GM12878 (cell line): ENCODE results near the gene GPR173. TPM values are rescaled to one million over a fixed set of nuclear protein-coding genes. Genes with fewer than 3 reads are reported as not detected.

Source experiments
- ATAC-seq: fragments of 200-7000 bp; cut with Tn5 transposase; 3 replicates; pipeline ENCODE4 v1.9.1; 2020; ENCODE audit warnings: mild to moderate bottlenecking, moderate library complexity
- BruUV-seq: library from RNA; stranded (reverse); fragments of 400-500 nt; replicated peaks from 2 replicates; lab custom pipeline; 2021; lab: Mats Ljungman, UMichigan
- CTCF ChIA-PET: fragments of 300-600 bp; sonication (Branson Sonifier 250); formaldehyde crosslinking; extraction: SDS; loops from one replicate; lab custom pipeline; 2021; ENCODE audit warnings: inconsistent platforms; lab: Yijun Ruan, JAX
- POLR2A ChIA-PET: fragments of 350-600 bp; formaldehyde crosslinking; extraction: SDS; loops from one replicate; lab custom pipeline; 2021; ENCODE audit warnings: inconsistent platforms; lab: Charles Lee
- RAD21 ChIA-PET: fragments of 300-600 bp; sonication (Branson Sonifier 250); formaldehyde crosslinking; loops from one replicate; lab custom pipeline; 2023; ENCODE audit warnings: antibody characterized with exemption; ENCODE audit not compliant: unreplicated experiment; lab: Charles Lee
- SMC1A ChIA-PET: fragments of 300-600 bp; sonication (Branson Sonifier 250); formaldehyde crosslinking; loops from one replicate; lab custom pipeline; 2023; ENCODE audit not compliant: unreplicated experiment, uncharacterized antibody; lab: Charles Lee
- DNase-seq: peaks from one replicate; pipeline ENCODE4 v3.0.0-alpha.2; 2011; ENCODE audit warnings: low read depth, low spot score
- FAIRE-seq: peaks from 3 replicates; lab custom pipeline; 2011; peaks lifted over from hg19 to GRCh38; lab: Jason Lieb, UNC
- H2AFZ ChIP-seq: 2 replicates; pipeline ENCODE4 v1.6.0; 2011; ENCODE audit warnings: low read depth, low read length, control low read depth; ENCODE audit not compliant: control insufficient read depth
- H3K27ac ChIP-seq: 2 replicates; pipeline ENCODE4 v1.5.1; 2011; ENCODE audit warnings: control low read depth; ENCODE audit not compliant: control insufficient read depth, insufficient read depth
- H3K27me3 ChIP-seq, 2 experiments: replicated peaks in 1 of 2; 2 replicates each; pipeline versions ENCODE4 v1.6.0 to v1.6.1; 2011; ENCODE audit warnings: low read length in 1 of 2; ENCODE audit not compliant: control insufficient read depth in 2 of 2, insufficient read depth in 2 of 2
- H3K36me3 ChIP-seq, 2 experiments: 2 replicates each; pipeline ENCODE4 v1.5.1; 2011; ENCODE audit warnings: low read length in 1 of 2; ENCODE audit not compliant: control insufficient read depth in 2 of 2, insufficient read depth in 2 of 2
- H3K4me1 ChIP-seq: 2 replicates; pipeline ENCODE4 v1.6.1; 2011; ENCODE audit warnings: mild to moderate bottlenecking, low read length, moderate library complexity, mixed read lengths; ENCODE audit not compliant: control insufficient read depth, insufficient read depth
- H3K4me2 ChIP-seq: 2 replicates; pipeline ENCODE4 v1.6.0; 2011; ENCODE audit warnings: control low read depth; ENCODE audit not compliant: control insufficient read depth, insufficient read depth
- H3K4me3 ChIP-seq: fragments of 200-600 bp; sonication (generic); 2 replicates; pipeline ENCODE4 v1.5.1; 2016
- H3K79me2 ChIP-seq: 2 replicates; pipeline ENCODE4 v1.6.0; 2011; ENCODE audit warnings: low read length; ENCODE audit not compliant: control insufficient read depth, insufficient read depth
- H3K9ac ChIP-seq: 2 replicates; pipeline ENCODE4 v1.8.0; 2011; ENCODE audit warnings: low read length, control low read depth, mixed read lengths; ENCODE audit not compliant: control insufficient read depth, insufficient read depth
- H3K9me3 ChIP-seq: replicated peaks from 3 replicates; pipeline ENCODE4 v1.5.1; 2011; ENCODE audit warnings: mild to moderate bottlenecking, low read length; ENCODE audit not compliant: control insufficient read depth, insufficient read depth
- H4K20me1 ChIP-seq: 2 replicates; pipeline ENCODE4 v1.6.0; 2011; ENCODE audit not compliant: control insufficient read depth, insufficient read depth
- E2F8 ChIP-seq: fragments of 450-650 bp; IDR thresholded peaks from 2 replicates; pipeline ENCODE4 v1.6.1; 2018; ENCODE audit warnings: mild to moderate bottlenecking, low read depth, moderate library complexity; ENCODE audit not compliant: partially characterized antibody
- RAD21 ChIP-seq: IDR thresholded peaks from 2 replicates; pipeline ENCODE4 v1.6.1; 2011; ENCODE audit warnings: mild to moderate bottlenecking, low read depth, low read length, moderate library complexity; ENCODE audit not compliant: insufficient read depth
- RB1 ChIP-seq: fragments of 450-650 bp; formaldehyde crosslinking; IDR thresholded peaks from 2 replicates; pipeline ENCODE4 v1.6.1; 2017; ENCODE audit warnings: mild to moderate bottlenecking, borderline replicate concordance
- RFX5 ChIP-seq: IDR thresholded peaks from 2 replicates; pipeline ENCODE4 v1.6.1; 2011; ENCODE audit warnings: low read depth, low read length, improper control_type of control experiment
- SMAD5 ChIP-seq: IDR thresholded peaks from 2 replicates; pipeline ENCODE4 v1.6.1; 2016; ENCODE audit warnings: antibody characterized with exemption, low read depth
- SMARCA5 ChIP-seq: fragments of 450-650 bp; IDR thresholded peaks from 2 replicates; pipeline ENCODE4 v1.6.1; 2017; ENCODE audit warnings: mild to moderate bottlenecking
- TAF1 ChIP-seq: IDR thresholded peaks from 2 replicates; pipeline ENCODE4 v1.6.1; 2011; ENCODE audit warnings: mild to moderate bottlenecking, low read depth, low read length, borderline replicate concordance
- WRNIP1 ChIP-seq: IDR thresholded peaks from 2 replicates; pipeline ENCODE4 v1.6.1; 2011; ENCODE audit warnings: low read depth, low read length, improper control_type of control experiment, borderline replicate concordance
- ZNF217 ChIP-seq: fragments of 450-650 bp; IDR thresholded peaks from 2 replicates; pipeline ENCODE4 v1.6.1; 2017; ENCODE audit warnings: antibody characterized with exemption, mild to moderate bottlenecking
- WGBS: methylation state at CpG from one replicate; pipeline ENCODE4 v1.1.6; 2016; ENCODE audit warnings: low lambda C conversion rate; ENCODE audit not compliant: insufficient replicate concordance, insufficient coverage; ENCODE audit errors: missing lambda C conversion rate; 5-methylcytosine and 5-hydroxymethylcytosine counted together
- in situ Hi-C: fragments of 300-500 bp; cut with MboI; formaldehyde crosslinking; loops from 9 replicates; pipeline ENCODE4 v1.14.3; 2018; ENCODE audit warnings: mixed read lengths
- intact Hi-C: fragments of 100-400 bp; cut with micrococcal nuclease; formaldehyde crosslinking; loops from one replicate; pipeline ENCODE4 v1.14.2; 2022; ENCODE audit not compliant: unreplicated experiment
- polyA plus RNA-seq, 11 experiments: library from polyadenylated mRNA; depleted of rRNA in 4 of 11; unstranded in 6 of 11; stranded (reverse) in 5 of 11; fragments of >200 nt; fragmentation: Nextera tagmentation in 4 of 11; fragmentation: Illumina TruSeq in 1 of 11; extraction: Ambion mirVana in 4 of 11; extraction: Trizol in 1 of 11; gene quantifications; 1 replicate in 1 of 11; 2 replicates in 10 of 11; pipeline versions ENCODE4 v1.2.1 to v1.2.3, GENCODE V29; 2011 to 2016; ENCODE audit warnings: inconsistent platforms in 2 of 11, missing spikeins in 2 of 11, low read depth in 1 of 11
- total RNA-seq, 4 experiments: library from RNA; depleted of rRNA in 3 of 4; stranded (reverse); fragments of >200 nt in 3 of 4; fragmentation: Illumina TruSeq in 1 of 4; extraction: Trizol in 1 of 4; gene quantifications; 2 replicates each; pipeline versions ENCODE4 v1.2.1 to v1.2.3, GENCODE V29; 2013 to 2021
- TF ChIP-seq, protein P1 (sequence below): IDR thresholded peaks from 2 replicates; pipeline ENCODE4 v1.6.1; 2012; ENCODE audit warnings: low read length, inconsistent platforms

GPR173 gene
- total and polyA plus RNA-seq, 10 of the 15 experiments (the other 5 are each of a cell fraction or from before 2014, with no cell fraction given): 0.04 to 0.24 (median 0.12) TPM; not detected in 4

DNA sequence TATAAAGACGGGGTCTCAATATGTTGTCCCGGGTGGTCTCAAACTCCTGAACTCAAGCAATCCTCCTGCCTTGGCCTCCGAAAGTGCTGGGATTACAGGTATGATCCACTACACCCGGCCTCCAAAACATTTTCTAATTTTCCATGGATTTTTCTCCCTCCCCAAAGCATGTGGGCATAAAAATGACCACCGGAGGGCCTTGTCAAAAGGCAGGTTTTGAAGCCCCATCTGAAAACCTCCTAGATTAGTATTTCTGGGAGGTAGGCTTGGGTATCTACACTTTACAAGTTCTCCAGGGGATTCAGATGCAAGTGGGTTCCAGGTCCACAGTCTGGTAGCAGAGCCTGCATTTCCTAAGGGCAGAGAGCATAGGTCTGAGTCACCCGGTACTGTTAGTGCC, 1.4 kb upstream of the GPR173 start:
- ATAC-seq (no peak), DNase-seq (no peak), FAIRE-seq (no peak)
- H3K9ac ChIP-seq: no peak overlapping the region
- H2AFZ ChIP-seq: no peak overlapping the region
- TF ChIP-seq E2F8: no peak
- no peak for TF ChIP-seq RFX5
- TF ChIP-seq SMARCA5: no peak
- H3K9me3 ChIP-seq: no peaks in the 10 kb centered on the region
- ChIA-PET CTCF (no interaction called here), RAD21 (no interaction called here), SMC1A (no interaction called here), POLR2A (no interaction called here)
- H3K27ac ChIP-seq: no peak overlapping the region
- H3K4me3 ChIP-seq: no peak overlapping the region
- H3K36me3 ChIP-seq: no peaks in the 10 kb centered on the region
- no peak overlapping the region for H3K4me2 ChIP-seq
- no peaks in the 10 kb centered on the region for H3K79me2 ChIP-seq
- H3K4me1 ChIP-seq: no peaks in the 10 kb centered on the region
- no peaks in the 10 kb centered on the region for H3K27me3 ChIP-seq
- BruUV-seq: no TSS peak
- WGBS: 48% methylated on average over 6 of the region's 6 CpGs
- intact Hi-C loops: no loop called here
- H4K20me1 ChIP-seq: no peaks in the 10 kb centered on the region
- in situ Hi-C loops: no loop called here

- DNase-seq: no peak
- TF ChIP-seq, protein P1, sequence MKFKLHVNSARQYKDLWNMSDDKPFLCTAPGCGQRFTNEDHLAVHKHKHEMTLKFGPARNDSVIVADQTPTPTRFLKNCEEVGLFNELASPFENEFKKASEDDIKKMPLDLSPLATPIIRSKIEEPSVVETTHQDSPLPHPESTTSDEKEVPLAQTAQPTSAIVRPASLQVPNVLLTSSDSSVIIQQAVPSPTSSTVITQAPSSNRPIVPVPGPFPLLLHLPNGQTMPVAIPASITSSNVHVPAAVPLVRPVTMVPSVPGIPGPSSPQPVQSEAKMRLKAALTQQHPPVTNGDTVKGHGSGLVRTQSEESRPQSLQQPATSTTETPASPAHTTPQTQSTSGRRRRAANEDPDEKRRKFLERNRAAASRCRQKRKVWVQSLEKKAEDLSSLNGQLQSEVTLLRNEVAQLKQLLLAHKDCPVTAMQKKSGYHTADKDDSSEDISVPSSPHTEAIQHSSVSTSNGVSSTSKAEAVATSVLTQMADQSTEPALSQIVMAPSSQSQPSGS: no peak
- TF ChIP-seq RAD21: no peak
- TF ChIP-seq TAF1: no peak
- TF ChIP-seq SMAD5: no peak
- TF ChIP-seq WRNIP1: no peak
- TF ChIP-seq RB1: no peak
- no peak for TF ChIP-seq ZNF217
- TF ChIP-seq, all 136 proteins: peak for 0
- Histone ChIP-seq H2AFZ (no peak overlapping the region), H3K36me3 (no peaks in the 10 kb centered on the region), H4K20me1 (no peaks in the 10 kb centered on the region), H3K27ac (no peak overlapping the region), H3K9me3 (no peaks in the 10 kb centered on the region), H3K4me3 (no peak overlapping the region), H3K27me3 (no peaks in the 10 kb centered on the region), H3K4me2 (no peak overlapping the region), H3K9ac (no peak overlapping the region), H3K4me1 (no peaks in the 10 kb centered on the region), H3K79me2 (no peaks in the 10 kb centered on the region)
- ATAC-seq: no peak
- intact Hi-C loops (no loop called here), in situ Hi-C loops (no loop called here)
- ChIA-PET RAD21 (no interaction called here), POLR2A (no interaction called here), SMC1A (no interaction called here), CTCF (no interaction called here)
- BruUV-seq: no TSS peak
- 33% methylated on average over 8 of the region's 8 CpGs for WGBS
- FAIRE-seq: no peak
Measured at GRCh38 chrX:53049127-53049517, 533 bp downstream of the GPR173 start.
